WTC11 (cell line): Measurements from ENCODE around the gene PTPRN2.
"Not testable (repeated sequence)": the region's sequence is repeated elsewhere in the genome, so short reads cannot be mapped to it uniquely, and the experiment has no call there.

ENCODE experiments used
- CTCF ChIP-seq: fragments of 200-600 bp; IDR thresholded peaks from 2 replicates; pipeline ENCODE4 v1.8.0; 2022; ENCODE audit warnings: antibody characterized with exemption
- FOXK1 ChIP-seq: sonication (generic); formaldehyde crosslinking; IDR thresholded peaks from 2 replicates; pipeline ENCODE4 v1.8.0; 2022; ENCODE audit warnings: mild to moderate bottlenecking, moderate library complexity, missing genetic modification reagents
- GRHL2 ChIP-seq: fragments of 250-450 bp; sonication (Bioruptor Pico); IDR thresholded peaks from 2 replicates; pipeline ENCODE4 v1.8.0; 2022; ENCODE audit warnings: mild to moderate bottlenecking, moderate library complexity; ENCODE audit not compliant: insufficient replicate concordance, severe bottlenecking
- TEAD4 ChIP-seq: sonication (generic); formaldehyde crosslinking; IDR thresholded peaks from 2 replicates; pipeline ENCODE4 v1.8.0; 2022; ENCODE audit warnings: mild to moderate bottlenecking, missing genetic modification reagents
- TF ChIP-seq, protein P1 (sequence below): sonication (generic); formaldehyde crosslinking; IDR thresholded peaks from 2 replicates; pipeline ENCODE4 v1.8.0; 2022; ENCODE audit warnings: mild to moderate bottlenecking, missing genetic modification reagents
- TF ChIP-seq, protein P2 (sequence below): sonication (generic); formaldehyde crosslinking; IDR thresholded peaks from 2 replicates; pipeline ENCODE4 v1.8.1; 2022; ENCODE audit warnings: mild to moderate bottlenecking, missing genetic modification reagents, moderate library complexity, borderline replicate concordance

GRCh38 chr7:157935721-157936120, 651.9 kb downstream of the PTPRN2 start:
- not testable (repeated sequence) for TF ChIP-seq CTCF; GRHL2 (CRISPR knock-in tag); TEAD4 (CRISPR knock-in tag); FOXK1
- TF ChIP-seq, protein P1, sequence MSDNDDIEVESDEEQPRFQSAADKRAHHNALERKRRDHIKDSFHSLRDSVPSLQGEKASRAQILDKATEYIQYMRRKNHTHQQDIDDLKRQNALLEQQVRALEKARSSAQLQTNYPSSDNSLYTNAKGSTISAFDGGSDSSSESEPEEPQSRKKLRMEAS (CRISPR knock-in tag) = not testable (repeated sequence)
- TF ChIP-seq, protein P2, sequence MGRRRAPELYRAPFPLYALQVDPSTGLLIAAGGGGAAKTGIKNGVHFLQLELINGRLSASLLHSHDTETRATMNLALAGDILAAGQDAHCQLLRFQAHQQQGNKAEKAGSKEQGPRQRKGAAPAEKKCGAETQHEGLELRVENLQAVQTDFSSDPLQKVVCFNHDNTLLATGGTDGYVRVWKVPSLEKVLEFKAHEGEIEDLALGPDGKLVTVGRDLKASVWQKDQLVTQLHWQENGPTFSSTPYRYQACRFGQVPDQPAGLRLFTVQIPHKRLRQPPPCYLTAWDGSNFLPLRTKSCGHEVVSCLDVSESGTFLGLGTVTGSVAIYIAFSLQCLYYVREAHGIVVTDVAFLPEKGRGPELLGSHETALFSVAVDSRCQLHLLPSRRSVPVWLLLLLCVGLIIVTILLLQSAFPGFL (CRISPR knock-in tag) = not testable (repeated sequence)
